CD14-positive monocyte (primary cell): ENCODE data around the gene POMT2. TPM values are rescaled to one million over a fixed set of nuclear protein-coding genes. Genes with fewer than 3 reads are reported as not detected.

Experiments
- DNase-seq, 3 donors: peaks; one replicate each; pipeline ENCODE4 v3.0.0-alpha.2; 2011 to 2022
- H2AFZ ChIP-seq: 2 replicates; pipeline ENCODE4 v1.6.0; 2012; ENCODE audit warnings: mild to moderate bottlenecking, low read depth, low read length, inconsistent platforms; ENCODE audit not compliant: insufficient read depth, poor library complexity, severe bottlenecking
- H3K27ac ChIP-seq, 2 donors: 1 replicate in 1 of 2; 2 replicates in 1 of 2; pipeline ENCODE4 v1.5.1; 2012 to 2013; ENCODE audit warnings: low read length in 2 of 2, control low read depth in 1 of 2, inconsistent platforms in 1 of 2, low read depth in 1 of 2, mild to moderate bottlenecking in 1 of 2
- H3K27me3 ChIP-seq, 2 donors: one replicate each; pipeline versions ENCODE4 v1.6.0 to v1.6.1; 2011 to 2013; ENCODE audit warnings: low read length in 2 of 2; ENCODE audit not compliant: control insufficient read depth in 2 of 2, insufficient read depth in 2 of 2
- H3K36me3 ChIP-seq, 2 donors: replicated peaks in 1 of 2; 1 replicate in 1 of 2; 2 replicates in 1 of 2; pipeline versions ENCODE4 v1.5.1 to v1.6.1; 2012 to 2013; ENCODE audit warnings: low read length in 2 of 2, control low read depth in 1 of 2, inconsistent platforms in 1 of 2, mild to moderate bottlenecking in 1 of 2; ENCODE audit not compliant: insufficient read depth in 2 of 2, control insufficient read depth in 1 of 2
- H3K4me1 ChIP-seq, 2 donors: 1 replicate in 1 of 2; 2 replicates in 1 of 2; pipeline versions ENCODE4 v1.5.1 to v1.6.1; 2012 to 2013; ENCODE audit warnings: low read length in 2 of 2, control low read depth in 1 of 2, inconsistent platforms in 1 of 2, mild to moderate bottlenecking in 1 of 2, moderate library complexity in 1 of 2; ENCODE audit not compliant: insufficient read depth in 2 of 2, control insufficient read depth in 1 of 2
- H3K4me2 ChIP-seq: replicated peaks from 2 replicates; pipeline ENCODE3; 2012; ENCODE audit warnings: low read length, moderate library complexity, mild to moderate bottlenecking; ENCODE audit not compliant: poor library complexity, severe bottlenecking; ENCODE audit errors: extremely low read depth
- H3K4me3 ChIP-seq, 3 experiments: fragments of 200-600 bp in 1 of 3; sonication (generic) in 1 of 3; replicated peaks in 1 of 3; 1 replicate in 2 of 3; 2 replicates in 1 of 3; pipeline ENCODE4 v1.5.1; 2011 to 2013; ENCODE audit warnings: low read length in 3 of 3, mild to moderate bottlenecking in 3 of 3, control low read depth in 2 of 3, low read depth in 2 of 3, inconsistent platforms in 1 of 3, moderate library complexity in 1 of 3
- H3K79me2 ChIP-seq: 2 replicates; pipeline ENCODE4 v1.6.0; 2012; ENCODE audit warnings: mild to moderate bottlenecking, control low read depth, inconsistent platforms, low read length, moderate library complexity; ENCODE audit not compliant: insufficient read depth
- H3K9ac ChIP-seq: 2 replicates; pipeline ENCODE4 v1.6.0; 2017; ENCODE audit warnings: low read length, mild to moderate bottlenecking; ENCODE audit not compliant: insufficient read depth, poor library complexity, severe bottlenecking
- H3K9me3 ChIP-seq, 2 donors: replicated peaks in 1 of 2; 1 replicate in 1 of 2; 2 replicates in 1 of 2; pipeline versions ENCODE4 v1.5.1 to v1.6.1; 2012 to 2013; ENCODE audit warnings: low read length in 2 of 2, control low read depth in 1 of 2; ENCODE audit not compliant: control insufficient read depth in 1 of 2, insufficient read depth in 1 of 2
- H4K20me1 ChIP-seq: 2 replicates; pipeline ENCODE4 v1.6.0; 2012; ENCODE audit warnings: mild to moderate bottlenecking, low read length, control low read depth, moderate library complexity; ENCODE audit not compliant: insufficient read depth
- H3K27ac Mint-ChIP-seq, 7 donors: one replicate each; pipeline ENCODE4 v1.8.0; 2020; ENCODE audit warnings: mild to moderate bottlenecking in 7 of 7, mixed read lengths in 7 of 7, moderate library complexity in 6 of 7, inconsistent platforms in 2 of 7
- H3K27me3 Mint-ChIP-seq, 3 donors: one replicate each; pipeline ENCODE4 v1.8.0; 2021 to 2022; ENCODE audit warnings: low read depth in 3 of 3, mild to moderate bottlenecking in 3 of 3, mixed read lengths in 3 of 3, moderate library complexity in 3 of 3, inconsistent platforms in 1 of 3
- H3K36me3 Mint-ChIP-seq, 2 donors: one replicate each; pipeline ENCODE4 v1.8.0; 2020; ENCODE audit warnings: mixed read lengths in 2 of 2, inconsistent platforms in 1 of 2, mild to moderate bottlenecking in 1 of 2
- H3K4me1 Mint-ChIP-seq: one replicate; pipeline ENCODE4 v1.8.0; 2020; ENCODE audit warnings: mild to moderate bottlenecking, mixed read lengths
- H3K4me3 Mint-ChIP-seq, 2 donors: one replicate each; pipeline ENCODE4 v1.8.0; 2020; ENCODE audit warnings: mild to moderate bottlenecking in 2 of 2, mixed read lengths in 2 of 2, moderate library complexity in 1 of 2
- H3K9me3 Mint-ChIP-seq, 7 donors: one replicate each; pipeline ENCODE4 v1.8.0; 2020 to 2022; ENCODE audit warnings: mixed read lengths in 7 of 7, mild to moderate bottlenecking in 6 of 7, moderate library complexity in 6 of 7, inconsistent platforms in 2 of 7
- WGBS: methylation state at CpG from one replicate; pipeline ENCODE4 v1.1.5; 2013; ENCODE audit warnings: missing lambda C conversion rate; ENCODE audit not compliant: insufficient coverage; 5-methylcytosine and 5-hydroxymethylcytosine counted together
- intact Hi-C, 2 donors: fragments of 100-400 bp; cut with micrococcal nuclease; formaldehyde crosslinking; loops; one replicate each; pipeline versions ENCODE4 v1.15.0 to v1.15.1; 2023
- polyA plus RNA-seq, 3 donors: library from polyadenylated mRNA; depleted of rRNA in 1 of 3; unstranded in 2 of 3; stranded (reverse) in 1 of 3; fragments of 300-500 nt in 2 of 3; fragments of >200 nt in 1 of 3; fragmentation: Illumina TruSeq in 2 of 3; gene quantifications; 1 replicate in 2 of 3; 2 replicates in 1 of 3; pipeline ENCODE4 v1.2.3, GENCODE V29; 2012 to 2021
- TF ChIP-seq, protein P1 (sequence below): fragments of 200-600 bp; IDR thresholded peaks from one replicate; pipeline ENCODE4 v1.8.0; 2022; ENCODE audit warnings: antibody characterized with exemption, mild to moderate bottlenecking

POMT2 gene
- polyA plus RNA-seq, 3 donors = 1.5 to 8.9 (median 1.8) TPM

DNA sequence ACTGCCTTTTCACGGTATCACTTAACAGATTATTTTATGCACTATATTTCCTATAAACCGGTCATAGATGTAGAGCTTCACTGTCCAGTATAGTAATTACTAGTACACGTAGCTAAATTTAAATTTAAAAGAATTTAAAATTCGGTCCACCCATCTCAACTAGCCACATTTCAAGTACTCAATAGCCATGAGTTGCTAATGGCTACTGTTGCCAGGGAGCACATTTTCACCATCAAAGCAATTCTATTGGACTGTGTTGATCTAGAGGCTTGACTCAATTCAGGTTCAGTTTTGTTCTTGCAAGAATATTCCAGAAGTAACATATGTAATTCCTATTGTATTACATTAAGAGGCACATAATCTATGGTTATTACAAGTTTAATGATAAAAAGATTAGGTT, 36.2 kb upstream of the POMT2 start:
- Histone ChIP-seq H2AFZ (no peak overlapping the region), H3K27me3 (no peaks in the 10 kb centered on the region), H3K4me3 (no peak overlapping the region), H3K9me3 (no peaks in the 10 kb centered on the region), H3K9ac (no peak overlapping the region), H3K79me2 (peaks cover 59% of the 10 kb centered on the region), H3K4me1 (no peaks in the 10 kb centered on the region), H3K4me2 (no peak overlapping the region), H3K27ac (no peak overlapping the region), H4K20me1 (no peaks in the 10 kb centered on the region), H3K36me3 (peaks cover 0 to 6% of the 10 kb centered on the region in 2 donors)
- TF ChIP-seq, protein P1, sequence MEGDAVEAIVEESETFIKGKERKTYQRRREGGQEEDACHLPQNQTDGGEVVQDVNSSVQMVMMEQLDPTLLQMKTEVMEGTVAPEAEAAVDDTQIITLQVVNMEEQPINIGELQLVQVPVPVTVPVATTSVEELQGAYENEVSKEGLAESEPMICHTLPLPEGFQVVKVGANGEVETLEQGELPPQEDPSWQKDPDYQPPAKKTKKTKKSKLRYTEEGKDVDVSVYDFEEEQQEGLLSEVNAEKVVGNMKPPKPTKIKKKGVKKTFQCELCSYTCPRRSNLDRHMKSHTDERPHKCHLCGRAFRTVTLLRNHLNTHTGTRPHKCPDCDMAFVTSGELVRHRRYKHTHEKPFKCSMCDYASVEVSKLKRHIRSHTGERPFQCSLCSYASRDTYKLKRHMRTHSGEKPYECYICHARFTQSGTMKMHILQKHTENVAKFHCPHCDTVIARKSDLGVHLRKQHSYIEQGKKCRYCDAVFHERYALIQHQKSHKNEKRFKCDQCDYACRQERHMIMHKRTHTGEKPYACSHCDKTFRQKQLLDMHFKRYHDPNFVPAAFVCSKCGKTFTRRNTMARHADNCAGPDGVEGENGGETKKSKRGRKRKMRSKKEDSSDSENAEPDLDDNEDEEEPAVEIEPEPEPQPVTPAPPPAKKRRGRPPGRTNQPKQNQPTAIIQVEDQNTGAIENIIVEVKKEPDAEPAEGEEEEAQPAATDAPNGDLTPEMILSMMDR = no peak
- intact Hi-C loops = no loop called here
- no peaks in the 10 kb centered on the region for H3K27me3 Mint-ChIP-seq
- no peak overlapping the region for H3K4me3 Mint-ChIP-seq
- WGBS = 100% methylated on average over 1 of the region's 4 CpGs
- H3K9me3 Mint-ChIP-seq = peaks cover 0 to 2% (median 0%) of the 10 kb centered on the region in 7 donors
- DNase-seq = no peak
- H3K27ac Mint-ChIP-seq = no peak overlapping the region
- H3K36me3 Mint-ChIP-seq = peaks cover 16% of the 10 kb centered on the region in 2 donors
- H3K4me1 Mint-ChIP-seq = peaks cover 6% of the 10 kb centered on the region

DNA sequence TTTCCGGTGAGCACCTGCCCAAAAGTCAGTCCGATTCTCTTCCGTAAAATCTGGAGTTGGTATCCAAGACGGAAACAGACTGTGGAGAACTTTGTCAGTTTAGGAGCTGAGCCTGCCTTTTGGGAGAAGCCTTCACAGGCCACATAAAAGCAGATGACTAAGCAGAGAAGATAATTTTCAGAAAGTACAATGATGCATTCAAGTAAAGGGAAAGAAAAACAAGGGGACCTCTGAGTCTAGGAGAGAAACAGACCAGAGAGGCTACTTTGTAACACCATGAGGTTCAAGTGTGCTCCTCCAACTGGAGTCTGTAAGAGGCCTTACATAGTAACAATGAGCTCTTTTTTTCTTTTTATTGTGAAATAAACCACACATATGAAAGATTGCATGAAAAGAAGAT, 35.1 kb upstream of the POMT2 start:
- H3K9me3 ChIP-seq = no peaks in the 10 kb centered on the region
- peaks cover 14 to 15% of the 10 kb centered on the region in 2 donors for H3K36me3 Mint-ChIP-seq
- TF ChIP-seq, protein P1 = no peak
- intact Hi-C loops = no loop called here
- H4K20me1 ChIP-seq = no peaks in the 10 kb centered on the region
- peaks cover 0 to 2% (median 0%) of the 10 kb centered on the region in 7 donors for H3K9me3 Mint-ChIP-seq
- DNase-seq = no peak
- no peak overlapping the region for H3K4me3 Mint-ChIP-seq
- H3K27me3 ChIP-seq = no peaks in the 10 kb centered on the region
- H3K4me1 Mint-ChIP-seq = peaks cover 6% of the 10 kb centered on the region
- H3K27me3 Mint-ChIP-seq = no peaks in the 10 kb centered on the region
- peaks cover 50% of the 10 kb centered on the region for H3K79me2 ChIP-seq
- no peak overlapping the region for H2AFZ ChIP-seq
- H3K4me2 ChIP-seq = no peak overlapping the region
- no peak overlapping the region for H3K9ac ChIP-seq
- H3K4me3 ChIP-seq = no peak overlapping the region
- WGBS = 100% methylated on average over 2 of the region's 4 CpGs
- no peaks in the 10 kb centered on the region for H3K4me1 ChIP-seq
- H3K27ac ChIP-seq = no peak overlapping the region
- H3K27ac Mint-ChIP-seq = no peak overlapping the region
- H3K36me3 ChIP-seq = peaks cover 0 to 7% of the 10 kb centered on the region in 2 donors
